IMR-90 (cell line): ENCODE measurements around the gene YPEL1. TPM values are rescaled to one million over a fixed set of nuclear protein-coding genes. Genes with fewer than 3 reads are reported as not detected.

Experiments used
- ATAC-seq: fragments of 200-7000 bp; cut with Tn5 transposase; 2 replicates; pipeline ENCODE4 v1.9.1; 2020; ENCODE audit warnings: low read depth, mild to moderate bottlenecking, moderate library complexity
- BruUV-seq: library from RNA; stranded (reverse); fragments of 400-500 nt; replicated peaks from 2 replicates; lab custom pipeline; 2021; lab: Mats Ljungman, UMichigan
- CTCF ChIA-PET: fragments of 300-600 bp; formaldehyde crosslinking; extraction: SDS; loops from one replicate; lab custom pipeline; 2021; ENCODE audit warnings: antibody characterized with exemption; lab: Yijun Ruan, JAX
- POLR2A ChIA-PET: fragments of 300-600 bp; sonication (Branson Sonifier 250); formaldehyde crosslinking; loops from one replicate; lab custom pipeline; 2022; ENCODE audit warnings: antibody characterized with exemption; ENCODE audit not compliant: unreplicated experiment; lab: Charles Lee
- DNase-seq: peaks from one replicate; pipeline ENCODE4 v3.0.0; 2013
- H2AFZ ChIP-seq: replicated peaks from 2 replicates; pipeline ENCODE3; 2013; ENCODE audit warnings: low read length, mild to moderate bottlenecking; ENCODE audit not compliant: poor library complexity
- H2AK5ac ChIP-seq: 2 replicates; pipeline ENCODE4 v1.6.1; 2013; ENCODE audit warnings: low read depth, low read length, inconsistent platforms
- H2AK9ac ChIP-seq: replicated peaks from 2 replicates; pipeline ENCODE3; 2013; ENCODE audit warnings: mild to moderate bottlenecking, low read depth, low read length, moderate library complexity; ENCODE audit not compliant: poor library complexity
- H2BK120ac ChIP-seq: 2 replicates; pipeline ENCODE4 v1.6.1; 2013; ENCODE audit warnings: low read depth, low read length, inconsistent platforms
- H2BK15ac ChIP-seq: 3 replicates; pipeline ENCODE4 v1.6.1; 2013; ENCODE audit warnings: low read depth, low read length, inconsistent platforms
- H2BK20ac ChIP-seq: 2 replicates; pipeline ENCODE4 v1.6.1; 2013; ENCODE audit warnings: low read depth, mild to moderate bottlenecking, inconsistent platforms, low read length, moderate library complexity
- H2BK5ac ChIP-seq: 2 replicates; pipeline ENCODE4 v1.6.1; 2013; ENCODE audit warnings: mild to moderate bottlenecking, low read depth, low read length, inconsistent platforms; ENCODE audit not compliant: poor library complexity, severe bottlenecking
- H3K14ac ChIP-seq: replicated peaks from 2 replicates; pipeline ENCODE4 v1.6.1; 2013; ENCODE audit warnings: low read depth, low read length, inconsistent platforms
- H3K18ac ChIP-seq: 2 replicates; pipeline ENCODE4 v1.6.1; 2013; ENCODE audit warnings: low read depth, low read length, control low read depth
- H3K23ac ChIP-seq: 2 replicates; pipeline ENCODE4 v1.6.1; 2013; ENCODE audit warnings: low read depth, low read length, inconsistent platforms
- H3K27ac ChIP-seq: 2 replicates; pipeline ENCODE4 v1.5.1; 2013; ENCODE audit warnings: mild to moderate bottlenecking, control low read depth, low read length; ENCODE audit not compliant: insufficient read depth
- H3K27me3 ChIP-seq: 2 replicates; pipeline ENCODE4 v1.6.1; 2013; ENCODE audit warnings: low read length; ENCODE audit not compliant: control insufficient read depth, insufficient read depth
- H3K36me3 ChIP-seq: 2 replicates; pipeline ENCODE4 v1.6.1; 2013; ENCODE audit warnings: low read length, mixed read lengths; ENCODE audit not compliant: control insufficient read depth, insufficient read depth
- H3K4ac ChIP-seq: 2 replicates; pipeline ENCODE4 v1.6.1; 2013; ENCODE audit warnings: low read depth, low read length, inconsistent platforms
- H3K4me1 ChIP-seq: 2 replicates; pipeline ENCODE4 v1.6.1; 2013; ENCODE audit warnings: low read length, mixed read lengths; ENCODE audit not compliant: control insufficient read depth, insufficient read depth
- H3K4me2 ChIP-seq: 2 replicates; pipeline ENCODE4 v1.6.1; 2013; ENCODE audit warnings: low read depth, mild to moderate bottlenecking, control low read depth, low read length, moderate library complexity
- H3K4me3 ChIP-seq: 2 replicates; pipeline ENCODE4 v1.5.1; 2013; ENCODE audit warnings: low read depth, mild to moderate bottlenecking, control low read depth, low read length, moderate library complexity; ENCODE audit not compliant: insufficient read depth
- H3K56ac ChIP-seq: 2 replicates; pipeline ENCODE4 v1.6.1; 2013; ENCODE audit warnings: low read length, inconsistent platforms; ENCODE audit not compliant: insufficient read depth; ENCODE audit errors: extremely low read depth
- H3K79me1 ChIP-seq, 2 experiments: 2 replicates each; pipeline ENCODE4 v1.6.1; 2013; ENCODE audit warnings: low read length in 2 of 2, inconsistent platforms in 1 of 2, low read depth in 1 of 2
- H3K9ac ChIP-seq: 2 replicates; pipeline ENCODE4 v1.6.1; 2013; ENCODE audit warnings: low read depth, low read length, control low read depth
- H3K9me1 ChIP-seq: 2 replicates; pipeline ENCODE4 v1.6.1; 2013; ENCODE audit warnings: low read length, inconsistent platforms; ENCODE audit not compliant: insufficient read depth
- H3K9me3 ChIP-seq: 2 replicates; pipeline ENCODE4 v1.6.1; 2013; ENCODE audit warnings: low read length; ENCODE audit not compliant: control insufficient read depth, insufficient read depth
- H4K20me1 ChIP-seq: 2 replicates; pipeline ENCODE4 v1.6.1; 2013; ENCODE audit warnings: low read length, inconsistent platforms; ENCODE audit not compliant: insufficient read depth
- H4K5ac ChIP-seq: 2 replicates; pipeline ENCODE4 v1.6.1; 2013; ENCODE audit warnings: mild to moderate bottlenecking, low read depth, low read length, control low read depth
- H4K8ac ChIP-seq, 2 experiments: 2 replicates each; pipeline ENCODE4 v1.6.1; 2013; ENCODE audit warnings: low read depth in 2 of 2, low read length in 2 of 2, control low read depth in 1 of 2, inconsistent platforms in 1 of 2
- H4K91ac ChIP-seq: 2 replicates; pipeline ENCODE4 v1.6.1; 2013; ENCODE audit warnings: low read depth, low read length, inconsistent platforms; ENCODE audit not compliant: insufficient read depth
- BHLHE40 ChIP-seq: fragments of 150-350 bp; IDR thresholded peaks from 2 replicates; pipeline ENCODE4 v1.6.1; 2016; ENCODE audit warnings: mild to moderate bottlenecking, low read depth, low read length
- CEBPB ChIP-seq: IDR thresholded peaks from 2 replicates; pipeline ENCODE4 v1.6.1; 2012; ENCODE audit warnings: low read depth, low read length, improper control_type of control experiment
- CHD1 ChIP-seq: IDR thresholded peaks from 2 replicates; pipeline ENCODE4 v1.6.1; 2012; ENCODE audit warnings: low read depth, low read length, improper control_type of control experiment
- FOS ChIP-seq: fragments of 150-350 bp; IDR thresholded peaks from 2 replicates; pipeline ENCODE4 v1.6.1; 2016; ENCODE audit warnings: low read depth, low read length
- MAZ ChIP-seq: IDR thresholded peaks from 2 replicates; pipeline ENCODE4 v1.6.1; 2012; ENCODE audit warnings: low read depth, mild to moderate bottlenecking, low read length, improper control_type of control experiment, moderate library complexity, borderline replicate concordance
- MXI1 ChIP-seq: IDR thresholded peaks from 2 replicates; pipeline ENCODE4 v1.6.1; 2012; ENCODE audit warnings: low read depth, mild to moderate bottlenecking, low read length, moderate library complexity, borderline replicate concordance
- NFE2L2 ChIP-seq: fragments of 150-350 bp; IDR thresholded peaks from 2 replicates; pipeline ENCODE4 v1.6.1; 2016; ENCODE audit warnings: low read depth, mild to moderate bottlenecking, low read length
- POLR2A ChIP-seq: IDR thresholded peaks from 2 replicates; pipeline ENCODE4 v1.6.1; 2012; ENCODE audit warnings: mild to moderate bottlenecking, low read depth, low read length
- RAD21 ChIP-seq: IDR thresholded peaks from 2 replicates; pipeline ENCODE4 v1.6.1; 2012; ENCODE audit warnings: low read length, improper control_type of control experiment
- RFX5 ChIP-seq: IDR thresholded peaks from 2 replicates; pipeline ENCODE4 v1.8.0; 2012; ENCODE audit warnings: low read depth, mild to moderate bottlenecking, low read length, moderate library complexity
- SMC3 ChIP-seq: fragments of 150-350 bp; IDR thresholded peaks from 2 replicates; pipeline ENCODE4 v1.6.1; 2016; ENCODE audit warnings: low read depth, mild to moderate bottlenecking, antibody characterized with exemption, low read length, moderate library complexity
- WGBS, 2 experiments: methylation state at CpG; one replicate each; pipeline versions ENCODE4 v1.1.5 to v1.1.7; 2013; ENCODE audit warnings: missing lambda C conversion rate in 2 of 2; ENCODE audit not compliant: insufficient read length in 1 of 2; ENCODE audit errors: extremely low coverage in 2 of 2; 5-methylcytosine and 5-hydroxymethylcytosine counted together
- dilution Hi-C: fragments of 300-500 bp; cut with HindIII; formaldehyde crosslinking; loops from one replicate; pipeline ENCODE4 v1.14.3; 2018; ENCODE audit warnings: low sequenced_read_pairs; ENCODE audit not compliant: unreplicated experiment
- in situ Hi-C: fragments of 300-500 bp; cut with MboI; formaldehyde crosslinking; loops from 3 replicates; pipeline ENCODE4 v1.14.3; 2019; ENCODE audit warnings: low sequenced_read_pairs, inconsistent platforms, mixed read lengths
- intact Hi-C: fragments of 100-400 bp; cut with micrococcal nuclease; formaldehyde crosslinking; loops from 2 replicates; pipeline ENCODE4 v1.10.0; 2022
- polyA plus RNA-seq, 3 experiments: library from polyadenylated mRNA; depleted of rRNA; stranded (reverse); fragments of >200 nt; gene quantifications; 2 replicates each; pipeline ENCODE4 v1.2.3, GENCODE V29; 2012; ENCODE audit warnings: low replicate concordance in 1 of 3
- total RNA-seq: library from RNA; depleted of rRNA; stranded (reverse); fragments of >200 nt; gene quantifications from 2 replicates; pipeline ENCODE4 v1.2.3, GENCODE V29; 2012
- TF ChIP-seq, protein P1 (sequence below): conservative IDR thresholded peaks from 2 replicates; pipeline ENCODE4 v1.5.1; 2012; ENCODE audit warnings: mild to moderate bottlenecking, low read depth, low read length, improper control_type of control experiment
- TF ChIP-seq, protein P2 (sequence below): fragments of 150-350 bp; IDR thresholded peaks from 2 replicates; pipeline ENCODE4 v1.6.1; 2016; ENCODE audit warnings: low read depth, mild to moderate bottlenecking, low read length, moderate library complexity, borderline replicate concordance

YPEL1 gene
- total and polyA plus RNA-seq, 2 of the 4 experiments (the other 2 are of a cell fraction), result 0.72 to 1.3 TPM

- DNase-seq (no peak), ATAC-seq (no peak)
- ChIA-PET POLR2A (no interaction called here), CTCF (interaction anchor here (2.2 kb wide), 1 partner anchor 19 kb away, joined by 6 read pairs; no protein-coding TSS in a partner anchor)
- Histone ChIP-seq H2BK5ac (no peak overlapping the region), H3K18ac (no peak overlapping the region), H3K27me3 (peaks cover 4% of the 10 kb centered on the region; the same call in 1 of the 2 replicates), H3K79me1 (peaks cover 18 to 30% of the 10 kb centered on the region in 2 experiments), H2AFZ (peak overlapping the region; percentile 97), H2BK20ac (no peak overlapping the region), H3K23ac (no peak overlapping the region), H4K5ac (0 out of 2 replicates have a peak overlapping the region, but pooled peaks have one; percentile 22), H3K4me1 (peaks cover 2% of the 10 kb centered on the region), H4K8ac (peak overlapping the region; percentile 76 to 88), H2BK120ac (no peak overlapping the region), H2BK15ac (no peak overlapping the region), H2AK9ac (peak overlapping the region; percentile 85), H3K4me2 (peak overlapping the region; percentile 93), H2AK5ac (0 out of 2 replicates have a peak overlapping the region, but pooled peaks have one; percentile 60), H3K9me3 (no peaks in the 10 kb centered on the region), H3K27ac (no peak overlapping the region), H3K4me3 (peak overlapping the region; percentile 68), H3K14ac (no peak overlapping the region), H4K20me1 (no peaks in the 10 kb centered on the region; the same call in 1 of the 2 replicates), H3K4ac (no peak overlapping the region), H3K9ac (no peak overlapping the region), H4K91ac (no peak overlapping the region; the same call in 1 of the 2 replicates), H3K36me3 (no peaks in the 10 kb centered on the region), H3K9me1 (peaks cover 7% of the 10 kb centered on the region), H3K56ac (no peak overlapping the region)
- intact Hi-C loops (loop anchor here (5.0 kb wide), 1 partner anchor 272 kb away; no protein-coding TSS in a partner anchor), in situ Hi-C loops (no loop called here), dilution Hi-C loops (no loop called here)
- TF ChIP-seq CHD1 (no peak), MAZ (no peak), POLR2A (no peak), RFX5 (no peak), NFE2L2 (no peak), BHLHE40 (no peak), SMC3 (no peak), CEBPB (no peak), MXI1 (no peak), FOS (no peak), RAD21 (no peak)
- TF ChIP-seq, protein P1, sequence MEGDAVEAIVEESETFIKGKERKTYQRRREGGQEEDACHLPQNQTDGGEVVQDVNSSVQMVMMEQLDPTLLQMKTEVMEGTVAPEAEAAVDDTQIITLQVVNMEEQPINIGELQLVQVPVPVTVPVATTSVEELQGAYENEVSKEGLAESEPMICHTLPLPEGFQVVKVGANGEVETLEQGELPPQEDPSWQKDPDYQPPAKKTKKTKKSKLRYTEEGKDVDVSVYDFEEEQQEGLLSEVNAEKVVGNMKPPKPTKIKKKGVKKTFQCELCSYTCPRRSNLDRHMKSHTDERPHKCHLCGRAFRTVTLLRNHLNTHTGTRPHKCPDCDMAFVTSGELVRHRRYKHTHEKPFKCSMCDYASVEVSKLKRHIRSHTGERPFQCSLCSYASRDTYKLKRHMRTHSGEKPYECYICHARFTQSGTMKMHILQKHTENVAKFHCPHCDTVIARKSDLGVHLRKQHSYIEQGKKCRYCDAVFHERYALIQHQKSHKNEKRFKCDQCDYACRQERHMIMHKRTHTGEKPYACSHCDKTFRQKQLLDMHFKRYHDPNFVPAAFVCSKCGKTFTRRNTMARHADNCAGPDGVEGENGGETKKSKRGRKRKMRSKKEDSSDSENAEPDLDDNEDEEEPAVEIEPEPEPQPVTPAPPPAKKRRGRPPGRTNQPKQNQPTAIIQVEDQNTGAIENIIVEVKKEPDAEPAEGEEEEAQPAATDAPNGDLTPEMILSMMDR, result no peak
- TF ChIP-seq, protein P2, sequence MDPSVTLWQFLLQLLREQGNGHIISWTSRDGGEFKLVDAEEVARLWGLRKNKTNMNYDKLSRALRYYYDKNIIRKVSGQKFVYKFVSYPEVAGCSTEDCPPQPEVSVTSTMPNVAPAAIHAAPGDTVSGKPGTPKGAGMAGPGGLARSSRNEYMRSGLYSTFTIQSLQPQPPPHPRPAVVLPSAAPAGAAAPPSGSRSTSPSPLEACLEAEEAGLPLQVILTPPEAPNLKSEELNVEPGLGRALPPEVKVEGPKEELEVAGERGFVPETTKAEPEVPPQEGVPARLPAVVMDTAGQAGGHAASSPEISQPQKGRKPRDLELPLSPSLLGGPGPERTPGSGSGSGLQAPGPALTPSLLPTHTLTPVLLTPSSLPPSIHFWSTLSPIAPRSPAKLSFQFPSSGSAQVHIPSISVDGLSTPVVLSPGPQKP, result no peak
- BruUV-seq, result no TSS peak
- WGBS, 2 experiments, result 71% methylated on average over 15 of the region's 26 CpGs; no CpG with 5 or more reads in 1 of the 2 experiments
These were observed 70.3 kb downstream of the YPEL1 start for GRCh38 chr22:21665047-21665851.
